Upper lobe of left lung (tissue), 4 donors: ENCODE measurements around the gene CEP70.

Experiments
- CTCF ChIP-seq, 6 experiments: fragments of 450-650 bp in 4 of 6; fragments of 200-600 bp in 2 of 6; sonication (generic) in 2 of 6; IDR thresholded peaks; one replicate each; pipeline ENCODE4 v1.5.1; 2016 to 2019; ENCODE audit warnings: antibody characterized with exemption in 6 of 6
- POLR2A ChIP-seq, 4 donors: fragments of 450-650 bp; IDR thresholded peaks; one replicate each; pipeline ENCODE4 v1.5.1; 2016 to 2017; ENCODE audit warnings: antibody characterized with exemption in 4 of 4, mild to moderate bottlenecking in 2 of 4

- no peak for TF ChIP-seq CTCF (IDR thresholded peaks at IDR 0.05)
- TF ChIP-seq POLR2A (IDR thresholded peaks at IDR 0.05) = no peak
Measured at GRCh38 chr3:138507524-138507923, 86.5 kb downstream of the CEP70 start.
